GM12864 (cell line): Measurements from ENCODE around the gene ZNF708.
"Not testable (repeated sequence)": the region's sequence is repeated elsewhere in the genome, so short reads cannot be mapped to it uniquely, and the experiment has no call there.

Source experiments
- DNase-seq: peaks from one replicate; pipeline ENCODE4 v3.0.0-alpha.2; 2011; ENCODE audit warnings: low read depth
- H3K4me3 ChIP-seq: 2 replicates; pipeline ENCODE4 v1.5.1; 2011; ENCODE audit warnings: mild to moderate bottlenecking, low read depth, low read length, control low read depth
- TF ChIP-seq, protein P1 (sequence below): IDR thresholded peaks from 2 replicates; pipeline ENCODE4 v1.5.1; 2011; ENCODE audit warnings: low read depth, mild to moderate bottlenecking, moderate library complexity, low read length, control low read depth, inconsistent platforms; ENCODE audit errors: missing control alignments

ZNF708 gene

DNA sequence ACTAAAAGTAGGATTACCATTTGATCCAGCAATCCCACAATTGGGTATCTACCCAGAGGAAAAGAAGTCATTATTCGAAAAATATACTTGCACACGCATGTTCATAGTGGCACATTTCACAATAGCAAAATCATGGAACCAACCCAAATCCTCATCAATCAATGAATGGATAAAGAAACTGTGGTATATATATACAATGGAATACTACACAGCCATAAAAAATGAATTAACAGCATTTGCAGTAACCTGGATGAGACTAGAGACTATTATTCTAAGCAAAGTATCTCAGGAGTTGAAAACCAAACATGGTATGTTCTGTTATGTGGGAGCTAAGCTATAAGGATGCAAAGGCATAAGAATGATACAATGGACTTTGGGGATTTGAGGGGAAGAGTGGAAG is 3.0 kb downstream of the ZNF708 start:
- no peak for DNase-seq
- no peak overlapping the region for H3K4me3 ChIP-seq
- TF ChIP-seq, protein P1, sequence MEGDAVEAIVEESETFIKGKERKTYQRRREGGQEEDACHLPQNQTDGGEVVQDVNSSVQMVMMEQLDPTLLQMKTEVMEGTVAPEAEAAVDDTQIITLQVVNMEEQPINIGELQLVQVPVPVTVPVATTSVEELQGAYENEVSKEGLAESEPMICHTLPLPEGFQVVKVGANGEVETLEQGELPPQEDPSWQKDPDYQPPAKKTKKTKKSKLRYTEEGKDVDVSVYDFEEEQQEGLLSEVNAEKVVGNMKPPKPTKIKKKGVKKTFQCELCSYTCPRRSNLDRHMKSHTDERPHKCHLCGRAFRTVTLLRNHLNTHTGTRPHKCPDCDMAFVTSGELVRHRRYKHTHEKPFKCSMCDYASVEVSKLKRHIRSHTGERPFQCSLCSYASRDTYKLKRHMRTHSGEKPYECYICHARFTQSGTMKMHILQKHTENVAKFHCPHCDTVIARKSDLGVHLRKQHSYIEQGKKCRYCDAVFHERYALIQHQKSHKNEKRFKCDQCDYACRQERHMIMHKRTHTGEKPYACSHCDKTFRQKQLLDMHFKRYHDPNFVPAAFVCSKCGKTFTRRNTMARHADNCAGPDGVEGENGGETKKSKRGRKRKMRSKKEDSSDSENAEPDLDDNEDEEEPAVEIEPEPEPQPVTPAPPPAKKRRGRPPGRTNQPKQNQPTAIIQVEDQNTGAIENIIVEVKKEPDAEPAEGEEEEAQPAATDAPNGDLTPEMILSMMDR = no peak

DNA sequence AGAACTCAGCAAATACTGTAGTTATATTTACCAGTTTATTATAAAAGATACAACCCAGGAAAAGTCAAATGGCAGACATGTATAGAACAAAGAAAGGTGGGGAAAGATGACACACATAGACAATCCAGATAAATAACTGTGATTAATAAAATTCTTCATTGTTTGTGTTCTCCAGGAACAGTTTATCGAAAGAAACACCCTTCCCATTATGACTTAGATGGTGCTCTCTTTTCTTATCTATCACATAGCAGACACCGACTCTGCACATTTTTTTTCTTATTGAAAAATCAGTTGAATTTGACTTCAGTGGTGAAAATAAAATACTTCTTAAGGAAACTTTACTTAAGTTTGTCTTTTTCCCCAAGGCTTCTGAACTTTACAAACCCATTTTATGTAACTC is 6.2 kb downstream of the ZNF708 start:
- TF ChIP-seq, protein P1 = no peak
- no peak for DNase-seq
- no peak overlapping the region for H3K4me3 ChIP-seq

DNA sequence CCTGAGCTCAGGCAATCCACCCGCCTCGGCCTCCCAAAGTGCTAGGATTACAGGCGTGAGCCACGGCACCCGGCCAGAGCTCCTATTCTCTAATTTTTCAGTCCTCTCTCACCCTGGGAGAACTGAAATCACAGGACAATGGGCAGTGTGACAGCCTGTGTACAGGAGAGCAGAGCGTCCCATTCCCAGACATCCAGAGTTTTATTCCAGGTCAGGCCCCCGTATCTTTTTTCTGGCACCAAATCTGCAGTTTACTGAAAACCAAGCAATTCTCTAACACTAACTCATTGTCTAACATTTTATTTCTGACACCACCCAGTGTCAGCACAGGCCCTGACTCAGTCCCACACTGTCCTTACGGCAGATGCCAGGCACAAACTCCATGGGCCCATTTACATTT is 6.7 kb downstream of the ZNF708 start:
- H3K4me3 ChIP-seq = no peak overlapping the region
- DNase-seq = no peak
- TF ChIP-seq, protein P1 = no peak

DNA sequence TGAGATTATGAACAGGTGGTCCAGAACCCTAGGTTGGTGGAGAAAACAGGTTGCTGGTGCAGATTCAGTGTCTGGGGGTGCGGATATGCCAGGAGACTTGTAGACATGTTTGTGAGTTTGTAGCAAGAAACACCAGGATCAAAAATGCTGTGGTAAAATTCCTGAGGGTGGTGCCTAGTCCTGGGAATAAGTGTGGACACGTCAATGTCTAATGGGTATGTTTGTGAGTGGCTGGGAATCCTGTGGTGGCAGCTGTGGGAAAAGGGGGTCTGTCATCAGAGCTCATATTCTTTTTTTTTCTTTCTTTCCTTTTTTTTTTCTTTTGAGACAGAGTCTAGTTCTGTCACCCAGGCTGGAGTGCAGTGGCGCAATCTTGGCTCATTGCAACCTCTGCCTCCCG is 7.2 kb downstream of the ZNF708 start:
- no peak overlapping the region for H3K4me3 ChIP-seq
- TF ChIP-seq, protein P1 = no peak
- DNase-seq = no peak

DNA sequence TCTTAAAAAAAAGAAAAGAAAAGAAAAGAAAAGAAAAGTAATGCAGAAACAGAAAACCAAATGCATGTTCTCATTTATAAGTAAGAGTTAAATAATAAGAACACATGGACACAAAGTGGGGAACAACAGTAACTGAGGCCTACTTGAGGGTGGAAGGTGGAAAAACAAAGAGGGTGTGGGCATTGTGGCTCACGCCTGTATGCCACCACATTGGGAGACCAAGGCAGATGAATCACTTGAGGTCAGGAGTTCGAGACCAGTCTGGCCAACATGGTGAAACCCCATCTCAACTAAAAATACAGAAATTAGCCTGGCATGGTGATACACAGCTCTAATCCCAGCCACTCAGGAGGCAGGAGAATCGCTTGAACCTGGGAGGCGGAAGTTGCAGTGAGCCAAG is 8.1 kb downstream of the ZNF708 start:
- no peak for DNase-seq
- TF ChIP-seq, protein P1 = no peak
- no peak overlapping the region for H3K4me3 ChIP-seq

DNA sequence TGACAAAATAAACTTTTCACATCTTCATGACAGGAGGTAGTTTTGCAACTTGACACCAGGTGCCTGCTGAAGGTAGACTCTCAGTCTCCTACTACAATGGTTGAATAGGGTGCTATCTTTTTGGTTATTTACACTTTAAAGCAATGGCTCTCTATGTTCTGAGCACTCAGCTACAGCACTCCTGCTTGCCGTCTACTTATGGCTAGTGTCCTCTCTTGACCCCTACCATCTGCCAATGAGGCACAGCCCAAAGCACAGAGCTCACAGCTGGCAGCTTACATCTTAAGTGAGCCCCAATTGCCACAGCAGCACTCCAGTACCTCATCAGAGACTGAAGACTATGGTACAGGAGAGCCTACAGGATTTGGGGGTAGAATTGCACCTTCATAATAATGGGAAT is 11.4 kb downstream of the ZNF708 start:
- no peak overlapping the region for H3K4me3 ChIP-seq
- DNase-seq = no peak
- TF ChIP-seq, protein P1 = no peak

DNA sequence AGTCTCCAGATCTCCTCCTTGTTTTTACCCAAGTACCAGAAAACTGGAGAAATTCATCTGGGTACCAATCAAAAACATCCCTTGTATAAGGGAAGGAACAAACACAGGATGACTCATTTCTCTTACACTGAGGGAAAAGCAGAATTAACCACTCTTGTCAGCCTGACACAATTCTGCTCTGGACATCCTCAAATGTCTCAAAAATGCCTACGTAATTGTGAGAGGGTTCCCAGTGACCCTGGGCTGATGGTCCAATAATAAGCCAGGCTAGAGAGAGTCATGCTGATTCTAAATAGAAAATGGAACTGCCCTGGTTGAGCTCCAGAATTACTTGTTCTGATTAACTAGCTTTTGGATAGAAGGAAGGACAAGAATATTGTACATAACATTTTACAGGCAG is 14.5 kb downstream of the ZNF708 start:
- no peak overlapping the region for H3K4me3 ChIP-seq
- DNase-seq = no peak
- TF ChIP-seq, protein P1 = no peak

DNA sequence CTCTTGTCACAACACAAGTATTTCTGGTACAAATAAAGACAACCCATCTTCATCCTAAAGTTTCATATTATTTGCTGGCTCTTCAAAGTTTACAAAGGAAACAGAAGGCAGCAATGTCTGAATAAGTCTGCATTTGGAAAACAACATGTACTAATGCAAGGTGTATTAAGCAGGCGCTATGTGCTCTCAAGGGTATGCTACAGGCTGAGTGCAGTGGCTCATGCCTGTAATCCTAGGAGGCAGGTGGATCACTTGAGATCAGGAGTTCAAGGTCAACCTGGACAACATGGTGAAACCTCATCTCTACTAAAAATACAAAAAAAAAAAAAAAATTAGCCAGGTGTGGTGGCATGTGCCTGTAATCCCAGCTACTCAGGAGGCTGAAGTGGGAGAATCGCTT is 16.4 kb downstream of the ZNF708 start:
- H3K4me3 ChIP-seq, DNase-seq: not testable (repeated sequence)
